GM12872 (cell line): ENCODE data around the gene L3MBTL4.

Experiments
- CTCF ChIP-seq: IDR thresholded peaks from 3 replicates; pipeline ENCODE4 v1.5.1; 2011; ENCODE audit warnings: low read depth, mild to moderate bottlenecking, low read length, moderate library complexity; ENCODE audit not compliant: insufficient read depth

L3MBTL4 gene

GRCh38 chr18:6434987-6435709 lies 20.4 kb upstream of the L3MBTL4 start:
- no peak for TF ChIP-seq CTCF

GRCh38 chr18:6434481-6434880 lies 19.8 kb upstream of the L3MBTL4 start:
- no peak for TF ChIP-seq CTCF

GRCh38 chr18:6431659-6432318 lies 17.1 kb upstream of the L3MBTL4 start:
- TF ChIP-seq CTCF: no peak

GRCh38 chr18:6428851-6429395 lies 14.2 kb upstream of the L3MBTL4 start:
- no peak for TF ChIP-seq CTCF

- no peak for TF ChIP-seq CTCF
Measured at GRCh38 chr18:6427286-6427685, 12.6 kb upstream of the L3MBTL4 start.

- no peak for TF ChIP-seq CTCF
Measured at GRCh38 chr18:6423289-6423688, 8.6 kb upstream of the L3MBTL4 start.

- TF ChIP-seq CTCF: no peak
Measured at GRCh38 chr18:6414118-6414722, 491 bp downstream of the L3MBTL4 start.
